Measurements from ENCODE around the gene RALGPS1. TPM values are rescaled to one million over a fixed set of nuclear protein-coding genes. Genes with fewer than 3 reads are reported as not detected.

The RALGPS1 gene
- total and polyA plus RNA-seq, 2 experiments from 2014 or later: 13.1 to 22.1 TPM

DNA sequence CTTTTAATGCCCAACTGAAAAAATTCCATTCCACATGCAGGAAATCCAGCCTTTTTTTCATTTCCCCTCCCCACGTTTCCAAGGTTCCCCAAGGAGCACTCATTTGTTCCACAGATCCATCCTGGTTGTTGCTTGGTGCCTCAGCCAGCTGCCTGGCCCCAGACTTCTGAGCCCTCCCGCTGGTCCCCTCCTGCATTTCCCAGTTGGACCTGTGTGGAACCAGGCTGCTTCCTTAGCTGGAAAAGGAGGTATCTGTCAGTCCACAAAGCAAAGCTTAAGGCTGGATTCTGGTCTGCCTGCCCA lies 163.0 kb downstream of the RALGPS1 start:
- H2AFZ ChIP-seq: no peak overlapping the region
- no peak overlapping the region for H3K4me2 ChIP-seq
- H3K27me3 ChIP-seq: no peaks in the 10 kb centered on the region
- TF ChIP-seq, protein P1, sequence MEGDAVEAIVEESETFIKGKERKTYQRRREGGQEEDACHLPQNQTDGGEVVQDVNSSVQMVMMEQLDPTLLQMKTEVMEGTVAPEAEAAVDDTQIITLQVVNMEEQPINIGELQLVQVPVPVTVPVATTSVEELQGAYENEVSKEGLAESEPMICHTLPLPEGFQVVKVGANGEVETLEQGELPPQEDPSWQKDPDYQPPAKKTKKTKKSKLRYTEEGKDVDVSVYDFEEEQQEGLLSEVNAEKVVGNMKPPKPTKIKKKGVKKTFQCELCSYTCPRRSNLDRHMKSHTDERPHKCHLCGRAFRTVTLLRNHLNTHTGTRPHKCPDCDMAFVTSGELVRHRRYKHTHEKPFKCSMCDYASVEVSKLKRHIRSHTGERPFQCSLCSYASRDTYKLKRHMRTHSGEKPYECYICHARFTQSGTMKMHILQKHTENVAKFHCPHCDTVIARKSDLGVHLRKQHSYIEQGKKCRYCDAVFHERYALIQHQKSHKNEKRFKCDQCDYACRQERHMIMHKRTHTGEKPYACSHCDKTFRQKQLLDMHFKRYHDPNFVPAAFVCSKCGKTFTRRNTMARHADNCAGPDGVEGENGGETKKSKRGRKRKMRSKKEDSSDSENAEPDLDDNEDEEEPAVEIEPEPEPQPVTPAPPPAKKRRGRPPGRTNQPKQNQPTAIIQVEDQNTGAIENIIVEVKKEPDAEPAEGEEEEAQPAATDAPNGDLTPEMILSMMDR (IDR thresholded peaks at IDR 0.05; ENCODE audit: poor library complexity): no peak
- TF ChIP-seq EZH2phosphoT487 (IDR thresholded peaks at IDR 0.05; ENCODE audit: low read depth, severe bottlenecking, unreplicated experiment) (no peak), EZH2 (IDR thresholded peaks at IDR 0.05; ENCODE audit: borderline replicate concordance) (no peak)
- H3K4me1 ChIP-seq (ENCODE audit: insufficient read depth): no peaks in the 10 kb centered on the region
- H3K79me2 ChIP-seq: no peaks in the 10 kb centered on the region
- no peaks in the 10 kb centered on the region for H4K20me1 ChIP-seq (ENCODE audit: insufficient read depth, poor library complexity, severe bottlenecking)
- H3K27ac ChIP-seq: no peak overlapping the region
- H3K36me3 ChIP-seq (replicated peaks; ENCODE audit: insufficient read depth, low read depth): no peaks in the 10 kb centered on the region
- no peak overlapping the region for H3K4me3 ChIP-seq
- no peaks in the 10 kb centered on the region for H3K9me2 ChIP-seq (replicated peaks; ENCODE audit: insufficient read depth)
- no peaks in the 10 kb centered on the region for H3K9me3 ChIP-seq (ENCODE audit: low read depth)
- DNase-seq (ENCODE audit: low spot score): no peak
- 84% methylated on average over 2 of the region's 2 CpGs for WGBS (ENCODE audit: low lambda C conversion rate, missing lambda C conversion rate)

DNA sequence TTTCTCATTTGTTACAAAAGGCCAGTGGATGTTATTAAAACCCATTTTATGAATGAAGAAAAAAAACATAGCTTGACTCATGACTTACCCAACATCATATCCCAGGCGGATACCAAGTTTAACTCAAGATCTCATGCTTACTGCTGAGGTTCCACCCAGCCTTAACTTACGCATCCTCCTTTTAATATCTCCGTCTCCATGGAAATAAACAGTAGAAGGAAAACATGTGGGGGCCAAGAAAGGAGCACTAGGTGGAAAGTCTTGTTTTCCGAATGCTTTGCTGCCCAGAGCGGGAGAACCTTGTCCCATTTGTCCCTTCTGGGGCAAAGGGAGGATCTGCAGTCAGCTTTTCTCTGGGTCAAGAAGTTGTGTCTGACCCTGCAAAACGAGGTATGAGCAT lies 163.8 kb downstream of the RALGPS1 start:
- Histone ChIP-seq H3K4me2 (no peak overlapping the region), H3K27me3 (no peaks in the 10 kb centered on the region), H3K36me3 (replicated peaks; ENCODE audit: insufficient read depth, low read depth) (no peaks in the 10 kb centered on the region), H4K20me1 (ENCODE audit: insufficient read depth, poor library complexity, severe bottlenecking) (no peaks in the 10 kb centered on the region), H3K27ac (no peak overlapping the region), H3K4me1 (ENCODE audit: insufficient read depth) (no peaks in the 10 kb centered on the region), H3K79me2 (no peaks in the 10 kb centered on the region), H2AFZ (no peak overlapping the region), H3K9me2 (replicated peaks; ENCODE audit: insufficient read depth) (no peaks in the 10 kb centered on the region), H3K9me3 (ENCODE audit: low read depth) (no peaks in the 10 kb centered on the region), H3K4me3 (no peak overlapping the region)
- no peak for DNase-seq (ENCODE audit: low spot score)
- 96% methylated on average over 6 of the region's 6 CpGs for WGBS (ENCODE audit: low lambda C conversion rate, missing lambda C conversion rate)
- TF ChIP-seq EZH2phosphoT487 (IDR thresholded peaks at IDR 0.05; ENCODE audit: low read depth, severe bottlenecking, unreplicated experiment) (no peak), EZH2 (IDR thresholded peaks at IDR 0.05; ENCODE audit: borderline replicate concordance) (no peak)
- TF ChIP-seq, protein P1 (IDR thresholded peaks at IDR 0.05; ENCODE audit: poor library complexity): no peak

DNA sequence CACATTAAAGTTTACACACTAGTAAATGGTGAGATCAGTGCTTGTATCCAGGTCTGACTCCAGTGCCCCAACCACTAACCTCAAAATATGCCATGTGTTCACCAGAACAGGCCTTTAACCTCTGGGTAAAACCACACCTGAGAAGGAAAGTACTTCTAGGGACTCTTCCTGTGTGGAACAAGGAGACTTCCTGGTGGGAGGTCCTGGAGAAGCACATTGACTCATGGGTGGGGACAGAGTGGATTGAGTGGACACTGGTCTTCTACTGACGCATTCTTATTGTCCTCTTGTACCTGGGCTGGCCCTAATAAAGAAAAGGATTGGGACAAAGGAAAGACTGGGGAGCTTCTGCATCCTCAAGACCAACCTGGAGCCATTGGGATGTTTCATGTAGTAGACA lies 164.4 kb downstream of the RALGPS1 start:
- H3K4me3 ChIP-seq: no peak overlapping the region
- TF ChIP-seq EZH2phosphoT487 (IDR thresholded peaks at IDR 0.05; ENCODE audit: low read depth, severe bottlenecking, unreplicated experiment) (no peak), EZH2 (IDR thresholded peaks at IDR 0.05; ENCODE audit: borderline replicate concordance) (no peak)
- TF ChIP-seq, protein P1 (IDR thresholded peaks at IDR 0.05; ENCODE audit: poor library complexity): no peak
- H3K36me3 ChIP-seq (replicated peaks; ENCODE audit: insufficient read depth, low read depth): no peaks in the 10 kb centered on the region
- no peaks in the 10 kb centered on the region for H3K79me2 ChIP-seq
- H3K9me3 ChIP-seq (ENCODE audit: low read depth): no peaks in the 10 kb centered on the region
- no peaks in the 10 kb centered on the region for H3K27me3 ChIP-seq
- H3K27ac ChIP-seq: no peak overlapping the region
- no peaks in the 10 kb centered on the region for H3K9me2 ChIP-seq (replicated peaks; ENCODE audit: insufficient read depth)
- H3K4me2 ChIP-seq: no peak overlapping the region
- H4K20me1 ChIP-seq (ENCODE audit: insufficient read depth, poor library complexity, severe bottlenecking): no peaks in the 10 kb centered on the region
- H3K4me1 ChIP-seq (ENCODE audit: insufficient read depth): no peaks in the 10 kb centered on the region
- DNase-seq (ENCODE audit: low spot score): no peak
- WGBS (ENCODE audit: low lambda C conversion rate, missing lambda C conversion rate): 100% methylated on average over 1 of the region's 1 CpG
- H2AFZ ChIP-seq: no peak overlapping the region
